VCaP (cell line): Measurements from ENCODE around the gene TTLL8.

Source experiments
- H3K27ac ChIP-seq: fragments of 450-650 bp; 2 replicates; pipeline ENCODE4 v1.5.1; 2017
- CTCF ChIP-seq: fragments of 450-650 bp; conservative IDR thresholded peaks from 2 replicates; pipeline ENCODE4 v1.5.1; 2017; ENCODE audit warnings: mild to moderate bottlenecking, moderate library complexity

The TTLL8 gene

GRCh38 chr22:50064453-50064852, 6.4 kb upstream of the TTLL8 start:
- H3K27ac ChIP-seq, result no peak overlapping the region
- no peak for TF ChIP-seq CTCF

- TF ChIP-seq CTCF, result no peak
- H3K27ac ChIP-seq, result no peak overlapping the region
Observed at GRCh38 chr22:50063589-50064393, 5.7 kb upstream of the TTLL8 start.

- no peak for TF ChIP-seq CTCF
- no peak overlapping the region for H3K27ac ChIP-seq
Observed at GRCh38 chr22:50062509-50063135, 4.5 kb upstream of the TTLL8 start.

GRCh38 chr22:50061824-50062355, 3.8 kb upstream of the TTLL8 start:
- no peak for TF ChIP-seq CTCF
- H3K27ac ChIP-seq, result no peak overlapping the region

GRCh38 chr22:50061141-50061823, 3.2 kb upstream of the TTLL8 start:
- no peak for TF ChIP-seq CTCF
- no peak overlapping the region for H3K27ac ChIP-seq

GRCh38 chr22:50060441-50061140, 2.5 kb upstream of the TTLL8 start:
- H3K27ac ChIP-seq, result no peak overlapping the region

More at GRCh38 chr22:50060441-50061140, 2.5 kb upstream of the TTLL8 start:
- TF ChIP-seq CTCF, result no peak
